HFF-Myc (cell line): ENCODE data around the gene CDH22.

Experiments
- DNase-seq: peaks from one replicate; pipeline ENCODE4 v3.0.0-alpha.2; 2011; ENCODE audit warnings: low read depth; ENCODE audit errors: extremely low read depth
- H3K4me3 ChIP-seq: replicated peaks from 2 replicates; pipeline ENCODE4 v1.5.1; 2011; ENCODE audit warnings: low read depth, mild to moderate bottlenecking, control low read depth, low read length
- CTCF ChIP-seq: IDR thresholded peaks from 2 replicates; pipeline ENCODE4 v1.5.1; 2012; ENCODE audit warnings: mild to moderate bottlenecking, low read depth, low read length, control low read depth; ENCODE audit errors: missing control alignments

CDH22 gene

GRCh38 chr20:46285072-46285471 is 23.2 kb downstream of the CDH22 start:
- no peak for TF ChIP-seq CTCF
- no peak for DNase-seq
- no peak overlapping the region for H3K4me3 ChIP-seq

- H3K4me3 ChIP-seq, result no peak overlapping the region
- no peak for TF ChIP-seq CTCF
- DNase-seq, result no peak
These were observed 24.3 kb downstream of the CDH22 start for GRCh38 chr20:46284040-46284427.

GRCh38 chr20:46283426-46284039 is 24.8 kb downstream of the CDH22 start:
- no peak overlapping the region for H3K4me3 ChIP-seq
- TF ChIP-seq CTCF, result no peak
- DNase-seq, result no peak

GRCh38 chr20:46282669-46283068 is 25.6 kb downstream of the CDH22 start:
- DNase-seq, result no peak
- no peak overlapping the region for H3K4me3 ChIP-seq
- no peak for TF ChIP-seq CTCF

GRCh38 chr20:46279103-46279502 is 29.2 kb downstream of the CDH22 start:
- no peak for TF ChIP-seq CTCF
- DNase-seq, result no peak
- no peak overlapping the region for H3K4me3 ChIP-seq

- no peak for TF ChIP-seq CTCF
- no peak for DNase-seq
- no peak overlapping the region for H3K4me3 ChIP-seq
These were observed 30.7 kb downstream of the CDH22 start for GRCh38 chr20:46277602-46278001.

- no peak for TF ChIP-seq CTCF
- no peak overlapping the region for H3K4me3 ChIP-seq
- no peak for DNase-seq
These were observed 31.8 kb downstream of the CDH22 start for GRCh38 chr20:46276531-46276930.
